Esophagus (tissue), 2 donors: ENCODE data around the gene MT2A. TPM values are rescaled to one million over a fixed set of nuclear protein-coding genes. Genes with fewer than 3 reads are reported as not detected.
A peak's percentile ranks its signal among the peaks of the same experiment; 100 is the strongest.
"Not testable (repeated sequence)": the region's sequence is repeated elsewhere in the genome, so short reads cannot be mapped to it uniquely, and the experiment has no call there.

ENCODE experiments used
- H3K27ac ChIP-seq, 2 donors: one replicate each; pipeline ENCODE4 v1.5.1; 2013; ENCODE audit warnings: low read depth in 2 of 2, mild to moderate bottlenecking in 2 of 2, inconsistent platforms in 1 of 2, low read length in 1 of 2, moderate library complexity in 1 of 2
- H3K27me3 ChIP-seq, 2 donors: one replicate each; pipeline ENCODE4 v1.6.1; 2013; ENCODE audit warnings: low read length in 2 of 2, control low read depth in 1 of 2, mild to moderate bottlenecking in 1 of 2; ENCODE audit not compliant: insufficient read depth in 2 of 2, control insufficient read depth in 1 of 2
- H3K36me3 ChIP-seq, 2 donors: one replicate each; pipeline ENCODE4 v1.6.1; 2013; ENCODE audit warnings: low read length in 1 of 2; ENCODE audit not compliant: control insufficient read depth in 2 of 2, insufficient read depth in 2 of 2
- H3K4me1 ChIP-seq, 2 donors: one replicate each; pipeline ENCODE4 v1.6.1; 2013; ENCODE audit warnings: low read length in 1 of 2; ENCODE audit not compliant: control insufficient read depth in 2 of 2, insufficient read depth in 2 of 2
- H3K4me3 ChIP-seq, 2 donors: one replicate each; pipeline ENCODE4 v1.5.1; 2013; ENCODE audit warnings: low read length in 2 of 2, mild to moderate bottlenecking in 2 of 2, low read depth in 1 of 2, moderate library complexity in 1 of 2
- H3K9me3 ChIP-seq, 2 donors: one replicate each; pipeline ENCODE4 v1.6.1; 2013; ENCODE audit warnings: mild to moderate bottlenecking in 2 of 2, low read depth in 1 of 2, low read length in 1 of 2, moderate library complexity in 1 of 2; ENCODE audit not compliant: control insufficient read depth in 2 of 2, insufficient read depth in 1 of 2
- WGBS, 2 donors: extraction: QIAGEN DNeasy Blood & Tissue Kit; methylation state at CpG; one replicate each; pipeline ENCODE4 v1.1.7; 2013; 5-methylcytosine and 5-hydroxymethylcytosine counted together
- polyA plus RNA-seq, 2 donors: library from polyadenylated mRNA; stranded (reverse); fragments of 200-250 nt; gene quantifications; one replicate each; pipeline ENCODE4 v1.2.3, GENCODE V29; 2013
- donor health status: healthy with polysubstance abuse.
- donor health status: Bipolar disorder and iron deficiency.

Gene MT2A
- polyA plus RNA-seq, 2 donors = 264 to 473 TPM

DNA sequence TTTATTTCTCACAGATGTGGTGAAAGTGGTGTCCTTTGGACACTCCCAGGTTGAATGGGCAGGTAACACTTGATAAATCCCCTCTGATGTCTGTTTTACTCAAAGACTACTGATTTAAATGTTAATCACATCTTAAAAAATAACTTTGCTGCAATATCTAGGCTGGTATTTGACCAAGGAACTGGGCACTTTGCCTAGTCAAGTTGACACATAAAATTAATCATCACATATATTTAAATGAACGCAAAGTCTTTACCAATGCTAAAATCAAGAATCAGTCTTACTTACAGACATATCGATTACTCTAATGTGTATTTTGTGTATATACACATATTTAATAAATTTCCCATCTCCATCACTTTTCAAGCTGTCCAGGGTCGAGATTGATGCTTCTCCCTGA lies 7.0 kb downstream of the MT2A start:
- Histone ChIP-seq H3K4me3 (no peak overlapping the region), H3K4me1 (peaks cover 0 to 12% of the 10 kb centered on the region in 2 donors), H3K27me3 (no peaks in the 10 kb centered on the region), H3K27ac (no peak overlapping the region), H3K36me3 (no peaks in the 10 kb centered on the region), H3K9me3 (no peaks in the 10 kb centered on the region)
- 71 to 73% methylated on average over 3 of the region's 3 CpGs for WGBS, 2 donors

DNA sequence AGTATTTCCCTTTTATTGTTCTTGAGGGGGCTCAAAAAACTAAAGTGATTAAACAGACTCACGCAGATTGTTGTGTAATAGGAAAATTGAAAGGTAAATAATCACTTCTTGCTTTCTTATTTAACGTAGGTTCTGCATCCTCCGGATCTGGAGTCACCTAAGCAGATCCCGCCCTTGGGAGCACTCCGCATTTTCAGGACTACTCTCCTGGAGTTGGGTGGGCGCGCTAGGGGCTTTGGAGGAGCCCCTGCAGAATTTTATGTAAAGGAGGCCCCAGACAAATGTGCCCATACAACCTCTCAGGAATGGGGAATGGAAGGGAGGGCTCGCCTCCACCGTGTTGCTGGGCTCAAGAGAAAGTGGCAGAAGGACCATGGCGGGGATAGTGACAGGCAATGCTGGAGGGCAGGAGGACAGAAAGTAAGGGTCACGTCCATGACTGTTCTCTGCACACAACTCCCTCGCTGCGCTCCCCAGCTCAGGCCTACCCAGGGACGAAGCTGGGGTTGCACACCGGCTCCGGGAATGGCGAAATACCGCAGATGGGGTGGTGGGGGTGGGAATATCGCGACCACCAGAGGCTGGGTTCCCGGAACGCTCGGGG lies 8.3 kb downstream of the MT2A start:
- Histone ChIP-seq H3K36me3 (no peaks in the 10 kb centered on the region), H3K27me3 (no peaks in the 10 kb centered on the region), H3K9me3 (no peaks in the 10 kb centered on the region), H3K4me1 (peaks cover 0 to 3% of the 10 kb centered on the region in 2 donors), H3K4me3 (peak overlapping the region; percentile 23), H3K27ac (peak overlapping the region in 1 of 2 donors; percentile 6)
- WGBS, 2 donors = 55 to 60% methylated on average over 23 of the region's 23 CpGs

GRCh38 chr16:56617212-56618085 lies 9.1 kb downstream of the MT2A start:
- 4 to 6% methylated on average over 28 to 41 of the region's 41 CpGs for WGBS, 2 donors
- peak overlapping the region; percentile 23 for H3K4me3 ChIP-seq
- H3K9me3 ChIP-seq = no peaks in the 10 kb centered on the region
- H3K36me3 ChIP-seq = no peaks in the 10 kb centered on the region
- peaks cover 0 to 3% of the 10 kb centered on the region in 2 donors for H3K4me1 ChIP-seq
- no peaks in the 10 kb centered on the region for H3K27me3 ChIP-seq
- H3K27ac ChIP-seq = peak overlapping the region; percentile 8 to 61

- H3K9me3 ChIP-seq = no peaks in the 10 kb centered on the region
- peaks cover 0 to 3% of the 10 kb centered on the region in 2 donors for H3K4me1 ChIP-seq
- H3K36me3 ChIP-seq = no peaks in the 10 kb centered on the region
- no peak overlapping the region for H3K4me3 ChIP-seq
- H3K27me3 ChIP-seq = no peaks in the 10 kb centered on the region
- 83 to 87% methylated on average over 6 of the region's 6 CpGs for WGBS, 2 donors
- no peak overlapping the region for H3K27ac ChIP-seq
Observed at GRCh38 chr16:56618138-56618537, 9.8 kb downstream of the MT2A start.

DNA sequence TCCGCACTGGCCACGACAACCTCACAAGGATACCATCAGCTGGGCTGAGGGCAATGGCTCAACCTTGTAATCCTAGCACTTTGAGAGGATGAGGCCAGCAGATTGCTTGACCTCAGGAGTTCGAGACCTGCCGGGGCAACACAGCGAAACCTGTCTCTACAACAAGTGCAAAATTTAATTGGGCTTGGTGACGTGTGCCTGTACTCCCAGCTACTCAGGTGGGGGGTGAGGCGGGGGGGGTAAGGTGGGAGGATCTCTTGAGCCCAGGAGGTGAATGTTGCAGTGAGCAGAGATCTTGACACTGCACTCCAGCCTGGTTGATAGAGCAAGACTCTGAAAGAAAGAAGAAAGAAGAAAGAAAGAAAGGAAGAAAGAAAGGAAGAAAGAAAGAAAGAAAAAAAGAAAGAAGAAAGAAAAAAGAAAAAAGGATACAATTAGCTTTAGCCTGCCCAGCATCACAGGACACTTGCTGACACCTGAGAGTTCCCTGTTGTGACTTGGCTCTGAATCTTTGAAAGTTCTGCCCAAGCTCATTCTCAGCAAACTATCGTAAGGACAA lies 12.0 kb downstream of the MT2A start:
- H3K27me3 ChIP-seq = no peaks in the 10 kb centered on the region
- no peaks in the 10 kb centered on the region for H3K9me3 ChIP-seq
- H3K4me1 ChIP-seq = peaks cover 0 to 3% of the 10 kb centered on the region in 2 donors
- H3K4me3 ChIP-seq = no peak overlapping the region
- no peak overlapping the region for H3K27ac ChIP-seq
- no peaks in the 10 kb centered on the region for H3K36me3 ChIP-seq
- 82 to 84% methylated on average over 8 of the region's 8 CpGs for WGBS, 2 donors

- not testable (repeated sequence) for H3K36me3 ChIP-seq, H3K27ac ChIP-seq, H3K4me1 ChIP-seq
Observed at GRCh38 chr16:56621665-56622445, 13.5 kb downstream of the MT2A start.

GRCh38 chr16:56623184-56623583 lies 14.8 kb downstream of the MT2A start:
- 93 to 95% methylated on average over 5 of the region's 5 CpGs for WGBS, 2 donors
- not testable (repeated sequence) for H3K27ac ChIP-seq, H3K4me1 ChIP-seq, H3K27me3 ChIP-seq, H3K4me3 ChIP-seq, H3K36me3 ChIP-seq, H3K9me3 ChIP-seq

More at GRCh38 chr16:56621665-56622445, 13.5 kb downstream of the MT2A start:
- H3K9me3 ChIP-seq, H3K27me3 ChIP-seq, H3K4me3 ChIP-seq: not testable (repeated sequence)
- WGBS, 2 donors = 76 to 85% methylated on average over 4 of the region's 4 CpGs

GRCh38 chr16:56623637-56624036 lies 15.3 kb downstream of the MT2A start:
- 93 to 97% methylated on average over 2 of the region's 2 CpGs for WGBS, 2 donors
- Histone ChIP-seq H3K36me3 (no peaks in the 10 kb centered on the region), H3K4me1 (no peaks in the 10 kb centered on the region), H3K27ac (no peak overlapping the region), H3K4me3 (no peak overlapping the region), H3K9me3 (no peaks in the 10 kb centered on the region), H3K27me3 (no peaks in the 10 kb centered on the region)

DNA sequence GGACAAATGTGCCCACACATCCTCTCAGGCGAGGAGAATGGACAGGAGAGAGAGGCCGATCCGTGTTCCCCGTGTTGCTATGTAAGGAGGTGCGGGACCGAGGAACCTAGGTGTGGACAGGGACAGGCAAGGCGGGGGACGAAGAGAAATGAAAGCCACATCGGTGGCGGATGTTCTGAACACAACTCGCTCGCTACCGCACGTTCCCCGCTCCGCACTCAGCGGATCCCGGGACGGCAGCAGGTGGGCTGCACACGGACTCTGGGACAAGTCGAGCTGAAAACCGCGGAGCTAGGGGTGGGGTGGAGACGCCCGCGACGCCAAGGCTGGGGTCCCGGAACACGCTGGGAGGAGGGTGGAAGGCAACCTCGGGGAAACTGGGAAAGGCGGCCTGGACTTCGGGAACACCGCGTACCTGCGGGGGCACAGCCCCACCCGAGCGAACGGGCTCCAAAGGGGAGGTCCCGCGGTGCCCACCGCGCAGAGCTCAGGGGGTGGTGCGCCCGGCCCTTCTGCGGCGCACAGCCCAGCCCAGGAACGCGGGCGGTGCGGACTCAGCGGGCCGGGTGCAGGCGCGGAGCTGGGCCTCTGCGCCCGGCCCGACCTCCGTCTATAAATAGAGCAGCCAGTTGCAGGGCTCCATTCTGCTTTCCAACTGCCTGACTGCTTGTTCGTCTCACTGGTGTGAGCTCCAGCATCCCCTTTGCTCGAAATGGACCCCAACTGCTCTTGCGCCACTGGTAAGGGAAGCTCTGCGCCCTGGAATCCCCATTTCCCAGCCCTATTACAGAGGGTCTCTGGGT lies 17.0 kb downstream of the MT2A start, which contains the start of gene MT1E:
MT1E (plus strand) TSS at position 642 of the 803 bp plus-strand sequence; CDS start at position 713, 71 bp downstream.
- H3K27me3 ChIP-seq = no peaks in the 10 kb centered on the region
- 2 to 11% methylated on average over 60 to 62 of the region's 62 CpGs for WGBS, 2 donors

More for the DNA sequence above, 17.0 kb downstream of the MT2A start, which contains the start of gene MT1E:
- Histone ChIP-seq H3K4me1 (no peaks in the 10 kb centered on the region), H3K4me3 (peak within 1 kb of the TSS; percentile 64 to 68), H3K9me3 (no peaks in the 10 kb centered on the region), H3K27ac (peak within 1 kb of the TSS; percentile 78 to 92), H3K36me3 (no peaks in the 10 kb centered on the region)
